Body of pancreas (tissue), 4 donors: ENCODE data around the gene TRIM56.

ENCODE experiments used
- POLR2A ChIP-seq, 3 donors: fragments of 450-650 bp; IDR thresholded peaks; one replicate each; pipeline ENCODE4 v1.6.1; 2016; ENCODE audit warnings: antibody characterized with exemption in 3 of 3, mild to moderate bottlenecking in 2 of 3
- TF ChIP-seq, protein P1 (sequence below), 7 experiments: fragments of 450-650 bp in 4 of 7; fragments of 200-600 bp in 3 of 7; sonication (generic) in 3 of 7; IDR thresholded peaks; one replicate each; pipeline ENCODE4 v1.5.1; 2016 to 2019; ENCODE audit warnings: antibody characterized with exemption in 7 of 7

DNA sequence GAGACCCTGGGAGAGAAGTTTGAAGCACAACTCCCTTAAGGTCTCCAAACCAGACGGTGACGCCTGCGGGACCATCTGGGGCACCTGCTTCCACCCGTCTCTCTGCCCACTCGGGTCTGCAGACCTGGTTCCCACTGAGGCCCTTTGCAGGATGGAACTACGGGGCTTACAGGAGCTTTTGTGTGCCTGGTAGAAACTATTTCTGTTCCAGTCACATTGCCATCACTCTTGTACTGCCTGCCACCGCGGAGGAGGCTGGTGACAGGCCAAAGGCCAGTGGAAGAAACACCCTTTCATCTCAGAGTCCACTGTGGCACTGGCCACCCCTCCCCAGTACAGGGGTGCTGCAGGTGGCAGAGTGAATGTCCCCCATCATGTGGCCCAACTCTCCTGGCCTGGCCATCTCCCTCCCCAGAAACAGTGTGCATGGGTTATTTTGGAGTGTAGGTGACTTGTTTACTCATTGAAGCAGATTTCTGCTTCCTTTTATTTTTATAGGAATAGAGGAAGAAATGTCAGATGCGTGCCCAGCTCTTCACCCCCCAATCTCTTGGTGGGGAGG lies 52.5 kb downstream of the TRIM56 start:
- TF ChIP-seq POLR2A (IDR thresholded peaks at IDR 0.05), result no peak
- TF ChIP-seq, protein P1, sequence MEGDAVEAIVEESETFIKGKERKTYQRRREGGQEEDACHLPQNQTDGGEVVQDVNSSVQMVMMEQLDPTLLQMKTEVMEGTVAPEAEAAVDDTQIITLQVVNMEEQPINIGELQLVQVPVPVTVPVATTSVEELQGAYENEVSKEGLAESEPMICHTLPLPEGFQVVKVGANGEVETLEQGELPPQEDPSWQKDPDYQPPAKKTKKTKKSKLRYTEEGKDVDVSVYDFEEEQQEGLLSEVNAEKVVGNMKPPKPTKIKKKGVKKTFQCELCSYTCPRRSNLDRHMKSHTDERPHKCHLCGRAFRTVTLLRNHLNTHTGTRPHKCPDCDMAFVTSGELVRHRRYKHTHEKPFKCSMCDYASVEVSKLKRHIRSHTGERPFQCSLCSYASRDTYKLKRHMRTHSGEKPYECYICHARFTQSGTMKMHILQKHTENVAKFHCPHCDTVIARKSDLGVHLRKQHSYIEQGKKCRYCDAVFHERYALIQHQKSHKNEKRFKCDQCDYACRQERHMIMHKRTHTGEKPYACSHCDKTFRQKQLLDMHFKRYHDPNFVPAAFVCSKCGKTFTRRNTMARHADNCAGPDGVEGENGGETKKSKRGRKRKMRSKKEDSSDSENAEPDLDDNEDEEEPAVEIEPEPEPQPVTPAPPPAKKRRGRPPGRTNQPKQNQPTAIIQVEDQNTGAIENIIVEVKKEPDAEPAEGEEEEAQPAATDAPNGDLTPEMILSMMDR (IDR thresholded peaks at IDR 0.05), result no peak
